ENCODE measurements around the gene TRIM47. TPM values are rescaled to one million over a fixed set of nuclear protein-coding genes. Genes with fewer than 3 reads are reported as not detected.

TRIM47 gene
- total and polyA plus RNA-seq, 2 of the 13 experiments (the other 11 are each of a cell fraction or from before 2014, with no cell fraction given): 33.5 to 82.0 TPM

- TF ChIP-seq ZBTB40 (IDR thresholded peaks at IDR 0.05) (no peak), ZBTB40 (CRISPR knock-in tag; IDR thresholded peaks at IDR 0.05) (peak; percentile 32; the same call in 1 of the 2 replicates), YEATS2 (CRISPR knock-in tag; IDR thresholded peaks at IDR 0.05; ENCODE audit: borderline replicate concordance) (peak; percentile 71), ZNF225 (CRISPR knock-in tag; IDR thresholded peaks at IDR 0.05) (peak; percentile 36; the same call in 1 of the 2 replicates), ZFAT (CRISPR knock-in tag; conservative IDR thresholded peaks at IDR 0.05) (no peak), GTF2F1 (IDR thresholded peaks at IDR 0.05; ENCODE audit: low read length) (no peak), TBP (CRISPR knock-in tag; IDR thresholded peaks at IDR 0.05) (no peak), SSRP1 (CRISPR knock-in tag; IDR thresholded peaks at IDR 0.05) (peak; percentile 45; the same call in 1 of the 2 replicates), MAFK (conservative IDR thresholded peaks at IDR 0.05 in 1 of 2, IDR thresholded peaks at IDR 0.05 in 1 of 2; ENCODE audit: low read length in 2 of 2) (no peak), DBP (CRISPR knock-in tag; IDR thresholded peaks at IDR 0.05; ENCODE audit: not compliant biosample characterization) (no peak), SCMH1 (CRISPR knock-in tag; IDR thresholded peaks at IDR 0.05; ENCODE audit: borderline replicate concordance) (no peak), ZNF614 (CRISPR knock-in tag; IDR thresholded peaks at IDR 0.05; ENCODE audit: borderline replicate concordance) (peak; percentile 90; the same call in 1 of the 2 replicates), ELF1 (CRISPR knock-in tag; IDR thresholded peaks at IDR 0.05) (peak; percentile 49), SMARCC2 (IDR thresholded peaks at IDR 0.05) (no peak), NFRKB (IDR thresholded peaks at IDR 0.05) (no peak), ZNF446 (CRISPR knock-in tag; IDR thresholded peaks at IDR 0.05) (no peak), ZBTB2 (CRISPR knock-in tag; IDR thresholded peaks at IDR 0.05; ENCODE audit: low read depth) (no peak; the same call in 1 of the 2 replicates), ZFP91 (CRISPR knock-in tag; IDR thresholded peaks at IDR 0.05; ENCODE audit: borderline replicate concordance) (peak; percentile 44)
Measured at GRCh38 chr17:75845058-75845711, 33.2 kb downstream of the TRIM47 start (continued).

Data from HepG2 (cell line).